Body of pancreas (tissue), 4 donors: ENCODE data around the gene NT5C3B.

ENCODE experiments used
- POLR2A ChIP-seq, 3 donors: fragments of 450-650 bp; IDR thresholded peaks; one replicate each; pipeline ENCODE4 v1.6.1; 2016; ENCODE audit warnings: antibody characterized with exemption in 3 of 3, mild to moderate bottlenecking in 2 of 3
- TF ChIP-seq, protein P1 (sequence below), 7 experiments: fragments of 450-650 bp in 4 of 7; fragments of 200-600 bp in 3 of 7; sonication (generic) in 3 of 7; IDR thresholded peaks; one replicate each; pipeline ENCODE4 v1.5.1; 2016 to 2019; ENCODE audit warnings: antibody characterized with exemption in 7 of 7

DNA sequence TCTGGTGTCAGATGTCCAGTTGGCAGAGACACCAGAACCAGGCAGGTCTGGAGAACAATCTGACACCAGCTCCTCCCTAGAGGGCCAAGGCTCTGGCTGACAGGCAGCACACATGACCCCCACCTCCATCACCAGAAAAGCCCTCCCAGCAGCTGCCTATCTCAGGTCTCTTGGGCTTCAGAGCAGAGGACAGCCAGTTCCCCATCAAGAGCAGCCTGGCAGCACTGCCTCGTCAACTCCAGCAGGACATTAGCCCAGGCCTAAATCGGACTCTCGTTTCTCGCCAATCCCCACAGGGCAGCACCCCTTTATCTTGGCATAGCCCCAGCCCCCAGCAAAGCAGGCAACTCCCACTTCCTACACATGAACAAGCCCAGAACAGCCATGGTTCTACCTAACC, 53.9 kb downstream of the NT5C3B start:
- TF ChIP-seq, protein P1, sequence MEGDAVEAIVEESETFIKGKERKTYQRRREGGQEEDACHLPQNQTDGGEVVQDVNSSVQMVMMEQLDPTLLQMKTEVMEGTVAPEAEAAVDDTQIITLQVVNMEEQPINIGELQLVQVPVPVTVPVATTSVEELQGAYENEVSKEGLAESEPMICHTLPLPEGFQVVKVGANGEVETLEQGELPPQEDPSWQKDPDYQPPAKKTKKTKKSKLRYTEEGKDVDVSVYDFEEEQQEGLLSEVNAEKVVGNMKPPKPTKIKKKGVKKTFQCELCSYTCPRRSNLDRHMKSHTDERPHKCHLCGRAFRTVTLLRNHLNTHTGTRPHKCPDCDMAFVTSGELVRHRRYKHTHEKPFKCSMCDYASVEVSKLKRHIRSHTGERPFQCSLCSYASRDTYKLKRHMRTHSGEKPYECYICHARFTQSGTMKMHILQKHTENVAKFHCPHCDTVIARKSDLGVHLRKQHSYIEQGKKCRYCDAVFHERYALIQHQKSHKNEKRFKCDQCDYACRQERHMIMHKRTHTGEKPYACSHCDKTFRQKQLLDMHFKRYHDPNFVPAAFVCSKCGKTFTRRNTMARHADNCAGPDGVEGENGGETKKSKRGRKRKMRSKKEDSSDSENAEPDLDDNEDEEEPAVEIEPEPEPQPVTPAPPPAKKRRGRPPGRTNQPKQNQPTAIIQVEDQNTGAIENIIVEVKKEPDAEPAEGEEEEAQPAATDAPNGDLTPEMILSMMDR (IDR thresholded peaks at IDR 0.05), result peak in 1 of 7 experiments; percentile 5
- TF ChIP-seq POLR2A (IDR thresholded peaks at IDR 0.05), result no peak
